HS-5 (cell line): ENCODE results near the gene RYR3.

Source experiments
- DNase-seq: peaks from one replicate; pipeline ENCODE4 v3.0.0-alpha.2; 2012; ENCODE audit warnings: low read depth

The RYR3 gene

GRCh38 chr15:33451385-33451784, 140.6 kb downstream of the RYR3 start:
- no peak for DNase-seq

- no peak for DNase-seq
Observed at GRCh38 chr15:33453761-33454160, 143.0 kb downstream of the RYR3 start.

- no peak for DNase-seq
Observed at GRCh38 chr15:33454346-33454745, 143.6 kb downstream of the RYR3 start.

- no peak for DNase-seq
Observed at GRCh38 chr15:33454996-33455395, 144.2 kb downstream of the RYR3 start.

GRCh38 chr15:33458421-33458820, 147.7 kb downstream of the RYR3 start:
- DNase-seq, result no peak

- no peak for DNase-seq
Observed at GRCh38 chr15:33460166-33460805, 149.5 kb downstream of the RYR3 start.

GRCh38 chr15:33461671-33462070, 150.9 kb downstream of the RYR3 start:
- no peak for DNase-seq

- DNase-seq, result no peak
Observed at GRCh38 chr15:33467146-33467815, 156.5 kb downstream of the RYR3 start.

- no peak for DNase-seq
Observed at GRCh38 chr15:33467816-33468163, 157.0 kb downstream of the RYR3 start.

GRCh38 chr15:33468740-33469139, 158.0 kb downstream of the RYR3 start:
- no peak for DNase-seq

GRCh38 chr15:33473005-33473404, 162.2 kb downstream of the RYR3 start:
- no peak for DNase-seq

GRCh38 chr15:33473714-33474113, 162.9 kb downstream of the RYR3 start:
- DNase-seq, result no peak

- DNase-seq, result no peak
Observed at GRCh38 chr15:33476076-33476475, 165.3 kb downstream of the RYR3 start.

GRCh38 chr15:33476908-33477307, 166.1 kb downstream of the RYR3 start:
- DNase-seq, result no peak

GRCh38 chr15:33489335-33489734, 178.6 kb downstream of the RYR3 start:
- no peak for DNase-seq

- no peak for DNase-seq
Observed at GRCh38 chr15:33490703-33491102, 179.9 kb downstream of the RYR3 start.

GRCh38 chr15:33492434-33493052, 181.8 kb downstream of the RYR3 start:
- no peak for DNase-seq

GRCh38 chr15:33494306-33494705, 183.5 kb downstream of the RYR3 start:
- DNase-seq, result no peak

GRCh38 chr15:33500432-33501195, 189.8 kb downstream of the RYR3 start:
- no peak for DNase-seq

- DNase-seq, result no peak
Observed at GRCh38 chr15:33503681-33504080, 192.9 kb downstream of the RYR3 start.

- no peak for DNase-seq
Observed at GRCh38 chr15:33506781-33507296, 196.1 kb downstream of the RYR3 start.

- no peak for DNase-seq
Observed at GRCh38 chr15:33508703-33509102, 197.9 kb downstream of the RYR3 start.

GRCh38 chr15:33515121-33515520, 204.4 kb downstream of the RYR3 start:
- DNase-seq, result no peak
